ENCODE results near the gene BSND.

DNA sequence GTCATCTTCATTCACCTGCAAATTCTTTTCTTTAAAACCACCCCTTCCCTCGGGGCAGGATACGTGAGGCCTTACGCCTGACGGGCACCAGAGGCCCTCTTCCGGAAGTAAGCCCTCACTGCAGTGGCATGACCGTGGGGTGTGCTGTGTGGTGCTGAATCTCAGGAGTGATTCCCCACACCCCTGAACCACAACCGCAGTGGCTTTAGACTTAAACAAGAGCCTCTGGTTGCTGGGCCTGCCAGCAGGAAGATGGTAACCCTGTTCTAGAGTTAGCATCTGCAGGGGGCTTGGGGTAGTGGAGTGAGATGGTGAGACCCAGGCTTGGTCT lies 12.1 kb downstream of the BSND start:
- no peak for TF ChIP-seq EZH2 (IDR thresholded peaks at IDR 0.05; ENCODE audit: borderline replicate concordance)
- TF ChIP-seq, protein P1, sequence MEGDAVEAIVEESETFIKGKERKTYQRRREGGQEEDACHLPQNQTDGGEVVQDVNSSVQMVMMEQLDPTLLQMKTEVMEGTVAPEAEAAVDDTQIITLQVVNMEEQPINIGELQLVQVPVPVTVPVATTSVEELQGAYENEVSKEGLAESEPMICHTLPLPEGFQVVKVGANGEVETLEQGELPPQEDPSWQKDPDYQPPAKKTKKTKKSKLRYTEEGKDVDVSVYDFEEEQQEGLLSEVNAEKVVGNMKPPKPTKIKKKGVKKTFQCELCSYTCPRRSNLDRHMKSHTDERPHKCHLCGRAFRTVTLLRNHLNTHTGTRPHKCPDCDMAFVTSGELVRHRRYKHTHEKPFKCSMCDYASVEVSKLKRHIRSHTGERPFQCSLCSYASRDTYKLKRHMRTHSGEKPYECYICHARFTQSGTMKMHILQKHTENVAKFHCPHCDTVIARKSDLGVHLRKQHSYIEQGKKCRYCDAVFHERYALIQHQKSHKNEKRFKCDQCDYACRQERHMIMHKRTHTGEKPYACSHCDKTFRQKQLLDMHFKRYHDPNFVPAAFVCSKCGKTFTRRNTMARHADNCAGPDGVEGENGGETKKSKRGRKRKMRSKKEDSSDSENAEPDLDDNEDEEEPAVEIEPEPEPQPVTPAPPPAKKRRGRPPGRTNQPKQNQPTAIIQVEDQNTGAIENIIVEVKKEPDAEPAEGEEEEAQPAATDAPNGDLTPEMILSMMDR (IDR thresholded peaks at IDR 0.05; ENCODE audit: poor library complexity): no peak
- TF ChIP-seq EZH2phosphoT487 (IDR thresholded peaks at IDR 0.05; ENCODE audit: low read depth, severe bottlenecking, unreplicated experiment): no peak
